ENCODE results near the gene MBTPS1. TPM values are rescaled to one million over a fixed set of nuclear protein-coding genes. Genes with fewer than 3 reads are reported as not detected.
A peak's percentile ranks its signal among the peaks of the same experiment; 100 is the strongest.

MBTPS1 gene
- total and polyA plus RNA-seq, 12 donors, result 61.5 to 132 (median 83.6) TPM

DNA sequence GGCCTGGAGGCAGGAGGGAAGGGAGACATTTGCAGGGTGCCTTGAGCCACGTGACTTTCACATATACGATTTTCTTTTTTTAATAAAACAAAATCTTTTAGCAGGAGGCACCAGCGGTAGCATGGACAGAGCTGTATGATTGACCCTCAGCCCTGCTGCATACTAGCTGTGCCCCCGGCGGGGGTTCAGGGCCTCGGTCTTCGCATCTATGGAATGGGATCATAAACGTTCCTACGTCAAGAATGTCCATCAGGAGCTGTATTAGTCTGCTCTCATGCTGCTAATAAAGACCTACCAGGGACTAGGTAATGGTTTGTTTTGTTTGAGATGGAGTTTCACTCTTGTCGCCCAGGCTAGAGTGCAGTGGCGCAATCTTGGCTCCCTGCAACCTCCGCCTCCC lies 101.3 kb downstream of the MBTPS1 start:
- no peaks in the 10 kb centered on the region for H3K9me3 ChIP-seq (replicated peaks in 1 of 3)
- DNase-seq, result no peak
- no peak overlapping the region for H3K27ac ChIP-seq
- 73 to 89% (median 81%) methylated on average over 9 to 12 of the region's 12 CpGs for WGBS, 4 donors
- no peaks in the 10 kb centered on the region for H3K4me1 ChIP-seq (replicated peaks in 1 of 2)
- no peak for TF ChIP-seq POLR2A (IDR thresholded peaks at IDR 0.05)
- TF ChIP-seq, protein P1, sequence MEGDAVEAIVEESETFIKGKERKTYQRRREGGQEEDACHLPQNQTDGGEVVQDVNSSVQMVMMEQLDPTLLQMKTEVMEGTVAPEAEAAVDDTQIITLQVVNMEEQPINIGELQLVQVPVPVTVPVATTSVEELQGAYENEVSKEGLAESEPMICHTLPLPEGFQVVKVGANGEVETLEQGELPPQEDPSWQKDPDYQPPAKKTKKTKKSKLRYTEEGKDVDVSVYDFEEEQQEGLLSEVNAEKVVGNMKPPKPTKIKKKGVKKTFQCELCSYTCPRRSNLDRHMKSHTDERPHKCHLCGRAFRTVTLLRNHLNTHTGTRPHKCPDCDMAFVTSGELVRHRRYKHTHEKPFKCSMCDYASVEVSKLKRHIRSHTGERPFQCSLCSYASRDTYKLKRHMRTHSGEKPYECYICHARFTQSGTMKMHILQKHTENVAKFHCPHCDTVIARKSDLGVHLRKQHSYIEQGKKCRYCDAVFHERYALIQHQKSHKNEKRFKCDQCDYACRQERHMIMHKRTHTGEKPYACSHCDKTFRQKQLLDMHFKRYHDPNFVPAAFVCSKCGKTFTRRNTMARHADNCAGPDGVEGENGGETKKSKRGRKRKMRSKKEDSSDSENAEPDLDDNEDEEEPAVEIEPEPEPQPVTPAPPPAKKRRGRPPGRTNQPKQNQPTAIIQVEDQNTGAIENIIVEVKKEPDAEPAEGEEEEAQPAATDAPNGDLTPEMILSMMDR (IDR thresholded peaks at IDR 0.05), result no peak
- no peak overlapping the region for H3K4me3 ChIP-seq
- H3K27me3 ChIP-seq, result no peaks in the 10 kb centered on the region
- intact Hi-C loops (cut with DNase I), result no loop called here
- no peaks in the 10 kb centered on the region for H3K36me3 ChIP-seq (replicated peaks in 1 of 2)

DNA sequence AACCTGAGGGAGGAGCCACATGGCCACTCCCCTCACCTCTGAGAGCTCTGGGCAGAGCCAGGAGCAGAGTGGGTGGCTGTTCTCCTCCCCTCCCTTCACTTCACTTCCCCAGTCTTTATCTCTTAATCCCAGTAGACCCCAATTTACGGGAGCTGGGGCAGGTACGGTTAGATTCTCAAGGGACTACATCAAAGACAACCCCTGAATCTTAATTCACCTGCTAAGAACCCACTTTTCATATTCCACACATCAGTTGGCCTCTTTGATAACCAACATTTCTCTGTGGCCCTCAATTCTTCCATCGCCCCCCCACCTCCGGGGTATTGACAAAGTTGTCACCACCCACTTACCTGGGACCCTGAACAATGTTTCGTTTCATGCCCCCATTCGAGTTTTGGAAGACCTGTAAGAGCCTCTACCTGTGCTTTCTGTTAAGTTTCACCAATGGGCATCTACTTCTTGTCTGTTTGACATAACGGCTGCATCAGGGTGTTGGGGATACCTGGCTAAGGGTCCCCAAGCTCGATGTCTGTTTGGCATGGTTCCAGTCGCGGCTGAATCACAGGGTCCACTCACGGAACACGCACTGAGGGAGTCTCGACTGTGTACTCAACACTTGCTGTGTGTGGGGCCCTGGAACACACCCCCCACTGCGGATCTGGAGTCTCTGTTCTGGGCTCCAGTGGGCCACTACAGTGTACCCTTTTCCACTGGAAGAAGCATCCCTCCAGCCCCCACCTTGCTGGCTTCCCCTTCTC lies 102.0 kb downstream of the MBTPS1 start:
- DNase-seq, result no peak
- H3K4me1 ChIP-seq (replicated peaks in 1 of 2), result no peaks in the 10 kb centered on the region
- intact Hi-C loops (cut with DNase I), result no loop called here
- no peak overlapping the region for H3K4me3 ChIP-seq
- no peak overlapping the region for H3K27ac ChIP-seq
- TF ChIP-seq POLR2A (IDR thresholded peaks at IDR 0.05), result no peak
- TF ChIP-seq, protein P1 (IDR thresholded peaks at IDR 0.05), result no peak
- 72 to 76% (median 74%) methylated on average over 13 to 14 of the region's 14 CpGs for WGBS, 4 donors
- no peaks in the 10 kb centered on the region for H3K36me3 ChIP-seq (replicated peaks in 1 of 2)
- no peaks in the 10 kb centered on the region for H3K27me3 ChIP-seq
- no peaks in the 10 kb centered on the region for H3K9me3 ChIP-seq (replicated peaks in 1 of 3)

DNA sequence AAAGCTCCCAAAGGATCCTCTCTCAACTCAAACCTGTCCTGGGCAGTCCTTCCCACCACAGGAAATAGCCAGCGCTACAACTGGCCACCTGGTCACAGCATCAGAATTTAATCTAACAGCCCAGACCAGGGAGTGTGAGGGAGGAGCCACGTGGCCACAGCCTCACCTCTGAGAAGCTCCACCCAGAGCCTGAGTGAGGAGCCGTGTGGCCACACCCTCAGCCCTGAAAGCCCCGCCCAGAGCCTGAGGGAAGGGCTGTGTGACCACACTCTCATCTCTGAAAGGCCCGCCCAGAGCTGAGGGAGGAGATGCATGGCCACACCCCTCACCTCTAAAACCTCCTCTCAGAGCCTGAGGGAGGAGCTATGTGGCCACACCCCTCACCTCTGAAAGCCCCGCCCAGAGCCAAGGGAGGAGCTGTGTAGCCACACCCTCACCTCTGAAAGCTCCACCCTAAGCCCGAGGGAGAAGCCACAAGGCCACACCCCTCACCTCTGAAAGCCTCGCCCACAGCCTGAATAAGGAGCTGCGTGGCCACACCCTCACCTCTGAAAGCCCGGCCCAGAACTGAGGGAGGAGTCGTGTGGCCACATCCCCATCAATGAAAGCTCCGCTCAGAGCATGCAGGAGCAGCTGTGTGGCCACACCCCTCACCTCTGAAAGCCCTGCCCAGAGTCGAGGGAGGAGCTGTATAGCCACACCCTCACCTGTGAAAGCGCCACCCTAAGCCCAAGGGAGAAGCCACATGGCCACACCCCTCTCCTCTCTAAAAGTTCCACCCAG lies 102.8 kb downstream of the MBTPS1 start:
- TF ChIP-seq, protein P1 (IDR thresholded peaks at IDR 0.05), result no peak
- no peak for TF ChIP-seq POLR2A (IDR thresholded peaks at IDR 0.05)
- Histone ChIP-seq H3K4me3 (no peak overlapping the region), H3K36me3 (replicated peaks in 1 of 2) (no peaks in the 10 kb centered on the region), H3K27me3 (no peaks in the 10 kb centered on the region), H3K9me3 (replicated peaks in 1 of 3) (no peaks in the 10 kb centered on the region), H3K4me1 (replicated peaks in 1 of 2) (no peaks in the 10 kb centered on the region), H3K27ac (no peak overlapping the region)
- 11 to 31% (median 17%) methylated on average over 3 to 14 of the region's 14 CpGs for WGBS, 4 donors
- peak; percentile 47 to 86 (median 82) for DNase-seq
- intact Hi-C loops (cut with DNase I), result no loop called here

DNA sequence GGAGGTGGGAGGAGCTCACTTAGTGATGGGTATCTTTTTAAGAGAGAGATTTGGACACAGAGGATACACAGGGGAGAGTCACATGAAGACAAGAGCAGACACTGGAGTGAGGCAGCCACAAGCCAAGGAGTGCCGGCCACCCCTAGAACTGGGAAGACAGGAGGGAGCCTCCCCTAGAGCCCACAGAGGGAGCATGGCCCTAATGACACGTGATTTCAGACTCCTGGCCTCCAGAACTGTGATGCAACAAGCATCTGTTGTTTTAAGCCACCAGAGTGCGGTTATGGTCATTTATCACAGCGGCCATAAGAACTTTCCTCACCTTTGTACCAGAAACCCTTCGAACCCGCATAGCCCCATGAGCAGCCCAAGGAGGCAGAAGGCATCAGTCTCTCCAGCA lies 107.5 kb downstream of the MBTPS1 start:
- no peak for DNase-seq
- H3K27me3 ChIP-seq, result no peaks in the 10 kb centered on the region
- H3K27ac ChIP-seq, result no peak overlapping the region
- no peaks in the 10 kb centered on the region for H3K4me1 ChIP-seq (replicated peaks in 1 of 2)
- TF ChIP-seq, protein P1 (IDR thresholded peaks at IDR 0.05), result no peak
- TF ChIP-seq POLR2A (IDR thresholded peaks at IDR 0.05), result no peak
- no peak overlapping the region for H3K4me3 ChIP-seq
- H3K36me3 ChIP-seq (replicated peaks in 1 of 2), result no peaks in the 10 kb centered on the region
- H3K9me3 ChIP-seq (replicated peaks in 1 of 3), result no peaks in the 10 kb centered on the region
- 71 to 87% (median 80%) methylated on average over 5 to 6 of the region's 6 CpGs for whole genome bisulfite sequencing, 4 donors
- intact Hi-C loops (cut with DNase I), result no loop called here

Data from adrenal gland (tissue), 12 donors.